Stimulated activated naive CD8-positive, alpha-beta T cell treated with anti-CD3 and anti-CD28 coated beads, Interleukin-15, amount 100 ng/mL, for 72 hours (primary cell): Measurements from ENCODE around the gene CHD1L.
"Not testable (repeated sequence)": the region's sequence is repeated elsewhere in the genome, so short reads cannot be mapped to it uniquely, and the experiment has no call there.

Experiments used
- ATAC-seq: fragments of 150-1000 bp; cut with Tn5 transposase; 2 replicates; pipeline ENCODE4 v1.10.0; 2021; ENCODE audit warnings: mild to moderate bottlenecking, moderate library complexity
- DNase-seq, 2 donors: peaks; one replicate each; pipeline ENCODE4 v3.0.0; 2021 to 2022
- H3K27ac Mint-ChIP-seq, 2 donors: one replicate each; pipeline ENCODE4 v1.8.0; 2022; ENCODE audit warnings: mild to moderate bottlenecking in 2 of 2, mixed read lengths in 2 of 2, moderate library complexity in 2 of 2
- H3K27me3 Mint-ChIP-seq: one replicate; pipeline ENCODE4 v1.8.0; 2022; ENCODE audit warnings: mixed read lengths
- H3K4me1 Mint-ChIP-seq: one replicate; pipeline ENCODE4 v1.8.0; 2022; ENCODE audit warnings: mild to moderate bottlenecking, mixed read lengths
- H3K4me3 Mint-ChIP-seq, 2 donors: one replicate each; pipeline ENCODE4 v1.8.0; 2022; ENCODE audit warnings: mild to moderate bottlenecking in 2 of 2, mixed read lengths in 2 of 2, moderate library complexity in 1 of 2
- H3K9me3 Mint-ChIP-seq, 2 donors: one replicate each; pipeline ENCODE4 v1.8.0; 2022; ENCODE audit warnings: mixed read lengths in 2 of 2

Gene CHD1L

DNA sequence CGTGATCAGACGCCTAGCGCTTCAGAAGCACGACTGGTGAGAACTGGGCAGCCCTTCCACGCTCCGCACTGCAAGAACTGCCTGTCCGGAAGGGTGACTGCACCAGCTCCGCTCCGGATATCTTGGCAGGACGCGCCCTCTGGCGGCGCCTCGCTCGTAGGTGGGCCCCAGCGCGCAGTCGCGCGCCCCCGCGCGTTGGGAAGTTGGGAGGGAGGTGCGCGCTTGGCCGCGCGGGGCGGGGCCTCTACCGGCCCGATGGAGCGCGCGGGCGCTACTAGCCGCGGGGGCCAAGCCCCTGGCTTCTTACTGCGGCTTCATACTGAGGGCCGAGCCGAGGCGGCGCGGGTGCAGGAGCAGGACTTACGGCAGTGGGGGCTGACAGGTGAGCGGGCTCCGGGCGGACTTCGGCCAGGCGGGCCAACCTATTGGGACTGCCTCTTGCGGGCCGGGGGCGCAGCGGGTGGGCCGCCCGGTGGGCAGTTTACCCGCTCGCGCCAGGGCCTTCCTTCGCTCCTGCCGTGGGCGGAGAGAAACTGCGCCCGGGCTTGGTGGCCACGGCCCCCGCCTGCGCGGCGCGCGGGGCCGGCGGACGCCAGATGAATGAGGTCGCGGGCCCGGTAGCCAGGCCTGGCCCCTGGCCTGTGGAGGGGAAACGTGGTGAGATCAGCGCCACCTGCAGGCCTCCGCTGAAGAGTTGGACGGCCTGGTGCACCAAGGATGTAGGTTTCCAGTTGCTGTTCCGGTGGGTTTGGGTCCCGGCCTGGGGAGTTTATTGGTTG lies at the start of gene CHD1L:
Gene CHD1L (plus strand): TSS at position 236 of the 779 bp plus-strand sequence. CDS start 20 bp downstream, at position 256.
- no peaks in the 10 kb centered on the region for H3K9me3 Mint-ChIP-seq
- H3K4me3 Mint-ChIP-seq = peak within 1 kb of the TSS; percentile 88 to 93
- DNase-seq (peak; percentile 96), ATAC-seq (peak; percentile 92)
- H3K27me3 Mint-ChIP-seq = peaks cover 14% of the 10 kb centered on the region
- H3K4me1 Mint-ChIP-seq = peaks cover 43% of the 10 kb centered on the region
- H3K27ac Mint-ChIP-seq = peak within 1 kb of the TSS; percentile 79 to 91

DNA sequence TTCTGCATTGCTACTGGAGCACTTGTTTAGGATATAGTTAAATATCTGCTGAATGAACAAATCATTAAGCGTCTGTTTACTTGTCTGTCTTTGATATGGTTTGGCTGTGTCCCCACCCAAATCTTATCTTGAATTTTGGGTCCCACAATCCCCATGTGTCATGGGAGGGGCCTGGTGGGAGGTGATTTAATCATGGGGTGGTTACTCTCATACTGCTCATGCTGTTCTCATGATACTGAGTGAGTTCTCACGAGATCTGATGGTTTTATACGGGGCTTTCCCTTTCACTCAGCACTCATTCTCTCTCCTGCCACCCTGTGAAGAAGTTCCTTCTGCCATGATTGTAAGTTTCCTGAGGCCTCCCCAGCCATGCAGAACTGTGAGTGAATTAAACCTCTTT lies 45.2 kb upstream of the CHD1L start:
- H3K27ac Mint-ChIP-seq = peak overlapping the region in 1 of 2 donors; percentile 74
- H3K4me1 Mint-ChIP-seq, H3K4me3 Mint-ChIP-seq, H3K9me3 Mint-ChIP-seq, H3K27me3 Mint-ChIP-seq, DNase-seq, ATAC-seq: not testable (repeated sequence)

DNA sequence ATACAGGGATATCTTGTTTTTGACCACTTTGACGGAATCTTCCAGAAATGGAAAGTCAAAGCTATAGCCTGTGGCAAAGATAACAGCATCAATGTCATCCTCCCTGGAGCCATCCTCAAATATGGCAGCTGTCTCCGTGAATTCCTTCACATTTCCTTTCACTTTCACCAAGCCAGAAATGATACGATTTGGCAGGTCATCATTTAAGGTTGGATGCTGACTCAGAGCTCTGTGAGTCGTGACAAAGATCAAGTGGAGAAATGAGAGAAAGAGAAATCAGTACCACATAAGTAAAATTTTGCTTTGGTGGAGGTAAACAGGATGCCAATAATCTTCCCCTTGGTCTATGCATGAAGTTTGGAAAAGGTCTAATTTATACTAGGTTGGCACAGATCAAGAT lies 41.2 kb upstream of the CHD1L start:
- ATAC-seq = no peak

DNA sequence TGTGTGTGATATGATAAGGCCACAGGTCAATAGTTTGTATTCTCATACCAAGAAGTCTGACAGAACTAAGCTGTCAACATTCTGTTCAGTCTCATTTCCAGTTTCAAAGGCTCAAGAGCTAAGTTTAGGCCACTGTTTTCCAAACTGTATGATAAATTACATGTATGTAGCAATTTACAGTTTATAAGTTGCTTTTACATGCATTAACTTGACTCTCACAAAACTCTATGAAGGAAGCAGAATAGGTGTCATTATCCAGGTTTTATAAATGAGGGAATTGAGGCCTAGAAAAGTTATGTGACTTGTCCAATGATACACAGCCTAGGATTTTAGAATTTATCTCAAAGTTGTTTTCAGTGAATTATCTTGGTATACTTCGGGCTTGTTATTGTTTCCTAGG lies 40.7 kb upstream of the CHD1L start:
- no peak for ATAC-seq
- Mint-ChIP-seq H3K4me3 (no peak overlapping the region), H3K4me1 (no peaks in the 10 kb centered on the region), H3K9me3 (peaks cover 0 to 4% of the 10 kb centered on the region in 2 donors), H3K27ac (no peak overlapping the region), H3K27me3 (no peaks in the 10 kb centered on the region)
- DNase-seq = no peak

More for the DNA sequence above, 41.2 kb upstream of the CHD1L start:
- no peaks in the 10 kb centered on the region for H3K4me1 Mint-ChIP-seq
- H3K4me3 Mint-ChIP-seq = no peak overlapping the region
- DNase-seq = no peak
- H3K9me3 Mint-ChIP-seq = peaks cover 0 to 6% of the 10 kb centered on the region in 2 donors
- no peak overlapping the region for H3K27ac Mint-ChIP-seq
- no peaks in the 10 kb centered on the region for H3K27me3 Mint-ChIP-seq

DNA sequence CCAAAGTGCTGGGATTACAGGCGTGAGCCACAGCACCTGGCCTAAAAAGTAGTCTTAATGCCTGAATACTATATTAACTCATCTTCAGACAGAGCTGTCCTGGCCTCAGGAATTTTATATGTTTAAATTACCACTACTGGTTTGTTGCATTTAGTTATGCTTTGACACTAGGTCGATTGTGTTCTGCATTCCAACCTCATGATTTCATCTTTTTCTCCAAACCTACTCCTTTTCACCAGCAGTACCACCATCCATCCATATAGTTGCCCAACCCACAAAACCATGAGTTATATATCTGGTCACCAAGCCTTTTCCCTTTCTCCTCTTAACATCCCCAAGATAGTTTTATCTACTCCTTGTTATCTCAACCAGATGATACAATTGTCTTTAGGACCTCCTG lies 39.9 kb upstream of the CHD1L start:
- Mint-ChIP-seq H3K27me3 (no peaks in the 10 kb centered on the region), H3K4me3 (no peak overlapping the region), H3K9me3 (no peaks in the 10 kb centered on the region), H3K27ac (peak overlapping the region in 1 of 2 donors; percentile 59), H3K4me1 (no peaks in the 10 kb centered on the region)
- DNase-seq = no peak
- ATAC-seq = no peak

DNA sequence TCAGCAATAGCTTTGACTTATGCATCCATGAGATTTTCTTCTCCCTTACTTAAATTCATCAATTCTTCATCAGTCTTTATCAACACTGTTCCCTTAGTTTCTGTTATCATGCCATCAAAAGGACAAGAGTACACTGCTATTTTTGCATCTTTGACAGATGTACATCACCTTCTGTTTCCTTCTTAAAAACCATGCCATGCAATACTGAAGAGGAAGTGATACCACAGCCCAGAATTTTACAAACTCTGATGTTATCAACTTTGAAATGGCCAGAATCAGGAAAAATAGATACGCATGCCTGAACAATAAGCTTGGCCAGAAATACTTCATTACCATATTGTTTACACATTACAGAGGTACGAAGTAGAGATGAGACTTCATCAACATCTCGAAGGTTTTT lies 38.4 kb upstream of the CHD1L start:
- Mint-ChIP-seq H3K4me3 (no peak overlapping the region), H3K4me1 (no peaks in the 10 kb centered on the region), H3K9me3 (no peaks in the 10 kb centered on the region), H3K27me3 (no peaks in the 10 kb centered on the region), H3K27ac (no peak overlapping the region)
- DNase-seq = no peak
- no peak for ATAC-seq

DNA sequence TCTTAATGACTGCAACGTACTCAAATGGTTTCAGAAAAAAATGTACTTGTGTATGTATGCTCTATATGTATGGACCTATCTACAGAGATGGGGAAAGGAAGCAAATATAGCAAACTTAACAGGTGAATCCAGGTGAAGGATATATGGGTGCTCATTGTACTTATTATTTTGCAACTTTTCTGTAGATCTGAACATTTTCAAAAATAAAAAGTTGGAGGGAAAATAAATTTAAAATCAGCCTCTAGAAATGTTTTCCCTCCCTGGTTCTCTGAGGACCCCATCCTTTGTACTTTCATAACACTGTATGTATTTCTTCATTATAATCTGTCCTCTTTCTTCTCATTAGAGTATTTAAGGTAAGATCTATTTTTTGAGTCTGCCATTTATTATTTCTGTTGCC lies 35.3 kb upstream of the CHD1L start:
- no peaks in the 10 kb centered on the region for H3K9me3 Mint-ChIP-seq

DNA sequence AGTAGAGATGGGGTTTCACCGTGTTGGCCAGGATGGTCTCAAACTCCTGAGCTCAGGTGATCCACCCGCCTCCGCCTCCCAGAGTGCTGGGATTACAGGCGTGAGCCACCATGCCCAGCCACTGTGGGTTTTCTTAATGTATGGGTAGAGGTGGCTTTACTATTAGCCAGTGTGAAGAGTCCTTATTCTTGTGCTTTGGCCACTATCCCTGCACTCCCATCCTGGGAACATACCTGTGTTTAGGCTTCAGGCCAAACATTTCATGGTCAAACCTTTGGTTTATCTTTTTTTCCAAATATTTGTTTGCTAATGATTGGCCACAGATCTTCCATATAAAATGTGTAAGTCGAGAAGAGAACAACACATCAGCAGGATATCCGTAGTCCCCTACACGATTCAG lies 33.9 kb upstream of the CHD1L start:
- Mint-ChIP-seq H3K27ac (no peak overlapping the region), H3K9me3 (no peaks in the 10 kb centered on the region), H3K4me1 (no peaks in the 10 kb centered on the region), H3K4me3 (no peak overlapping the region), H3K27me3 (no peaks in the 10 kb centered on the region)
- no peak for ATAC-seq
- no peak for DNase-seq

More for the DNA sequence above, 35.3 kb upstream of the CHD1L start:
- H3K27me3 Mint-ChIP-seq = no peaks in the 10 kb centered on the region
- H3K4me3 Mint-ChIP-seq = no peak overlapping the region
- DNase-seq (no peak), ATAC-seq (no peak)
- H3K27ac Mint-ChIP-seq = no peak overlapping the region
- H3K4me1 Mint-ChIP-seq = no peaks in the 10 kb centered on the region

DNA sequence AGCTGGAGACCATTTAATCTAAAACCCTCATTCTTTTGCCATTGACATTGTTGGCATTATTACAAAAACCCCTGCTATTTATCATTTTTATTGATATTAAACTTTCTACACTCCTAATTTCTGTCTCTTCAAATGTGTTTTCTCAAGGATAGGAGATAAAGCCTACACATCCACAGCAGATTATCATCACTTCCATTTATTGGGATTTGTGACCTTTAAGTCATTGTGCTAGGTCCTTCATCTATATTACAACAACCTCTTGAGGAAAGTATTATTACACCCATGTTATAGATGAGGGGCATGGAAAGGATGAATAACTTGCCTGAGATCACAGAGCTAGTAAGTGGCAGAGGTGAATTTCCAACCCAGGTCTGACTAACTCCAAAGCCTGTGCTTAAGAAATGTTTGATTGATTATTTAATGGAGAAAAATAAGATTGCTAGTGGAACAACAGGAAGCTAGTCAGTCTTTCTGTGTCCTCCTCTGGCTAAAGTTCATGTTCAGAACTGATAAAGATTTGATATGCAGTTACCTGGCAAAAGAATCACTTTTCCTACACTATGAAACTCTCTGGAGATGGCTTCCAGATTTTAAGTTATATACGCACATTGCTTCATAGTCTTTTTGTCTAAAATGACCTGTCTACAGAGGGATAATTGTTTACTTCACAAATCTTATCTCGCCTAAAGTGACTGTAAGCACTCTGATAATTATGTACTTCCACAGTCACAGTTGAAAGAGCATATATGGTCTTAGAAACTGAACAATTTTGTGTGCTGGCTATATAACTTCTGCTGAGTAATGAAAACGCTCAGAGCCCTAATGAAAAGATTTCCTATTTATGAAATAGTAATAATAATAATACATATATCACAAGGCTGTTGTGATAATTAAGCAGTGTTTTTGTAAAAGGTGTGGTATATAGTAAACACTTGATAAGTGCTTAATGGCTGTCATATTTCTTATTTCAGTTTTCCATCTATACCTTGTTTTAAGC lies 32.4 kb upstream of the CHD1L start:
- ATAC-seq (no peak), DNase-seq (no peak)
- Mint-ChIP-seq H3K4me3 (no peak overlapping the region), H3K27me3 (no peaks in the 10 kb centered on the region), H3K9me3 (no peaks in the 10 kb centered on the region), H3K4me1 (no peaks in the 10 kb centered on the region), H3K27ac (no peak overlapping the region)

DNA sequence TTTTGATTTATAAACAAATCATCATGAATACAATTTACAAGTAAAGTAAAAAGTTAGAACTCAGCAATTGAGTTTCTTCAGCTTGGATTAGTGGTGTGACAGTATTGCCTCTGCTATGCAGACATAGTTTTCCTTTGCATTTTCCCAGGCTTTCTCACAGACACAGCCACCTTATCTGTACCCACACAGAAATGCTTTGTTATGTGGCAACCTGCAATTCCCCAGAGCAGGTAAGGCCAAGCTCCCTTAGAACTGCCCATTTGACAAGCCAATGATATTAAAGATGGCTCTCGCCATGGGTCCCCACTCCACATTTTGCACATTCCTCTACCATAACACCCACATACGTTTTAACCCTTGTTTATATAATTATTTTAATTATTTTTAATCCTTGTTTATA lies 31.5 kb upstream of the CHD1L start:
- DNase-seq (no peak), ATAC-seq (no peak)
- H3K4me1 Mint-ChIP-seq = no peaks in the 10 kb centered on the region
- H3K4me3 Mint-ChIP-seq = no peak overlapping the region
- H3K27ac Mint-ChIP-seq = no peak overlapping the region
- H3K9me3 Mint-ChIP-seq = no peaks in the 10 kb centered on the region
- no peaks in the 10 kb centered on the region for H3K27me3 Mint-ChIP-seq

DNA sequence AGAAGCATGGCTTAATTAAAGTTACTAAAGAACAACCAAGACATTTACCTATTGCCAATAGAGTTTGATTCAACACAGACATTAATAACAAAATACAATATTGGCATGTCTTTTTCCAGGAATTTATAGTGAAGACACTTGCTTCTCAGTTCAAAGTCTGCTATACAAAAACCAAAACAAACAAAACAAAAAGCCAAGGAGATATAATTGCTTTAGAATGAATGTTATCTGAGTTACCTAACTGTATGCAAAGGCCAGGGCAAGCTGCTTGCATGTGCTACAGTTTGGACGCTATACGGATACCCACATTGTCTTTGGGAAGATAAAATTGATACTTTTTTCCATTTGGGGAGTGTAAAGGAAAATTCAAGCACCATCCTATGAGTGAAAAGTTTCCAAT lies 30.9 kb upstream of the CHD1L start:
- no peaks in the 10 kb centered on the region for H3K27me3 Mint-ChIP-seq
- H3K9me3 Mint-ChIP-seq = no peaks in the 10 kb centered on the region
- DNase-seq = no peak
- no peak overlapping the region for H3K27ac Mint-ChIP-seq
- ATAC-seq = no peak
- no peaks in the 10 kb centered on the region for H3K4me1 Mint-ChIP-seq
- H3K4me3 Mint-ChIP-seq = no peak overlapping the region

DNA sequence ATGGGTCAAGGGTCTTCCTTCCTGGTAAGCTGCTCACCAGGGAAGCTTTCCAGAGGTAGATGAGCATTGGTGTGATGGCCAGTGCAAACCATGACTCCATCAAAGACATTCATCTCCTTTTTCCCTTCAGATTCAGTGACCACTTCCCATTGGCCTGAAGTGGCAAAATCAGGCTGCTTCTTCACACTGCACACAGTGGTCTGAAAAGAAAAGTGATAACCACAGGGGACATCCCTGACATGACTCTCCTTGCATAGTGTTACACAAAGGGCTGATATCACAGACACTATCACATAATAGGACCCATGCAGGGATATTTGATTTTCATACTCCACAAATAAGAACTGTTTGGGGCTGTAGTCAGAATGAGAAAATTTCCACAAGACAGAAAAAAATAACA lies 29.2 kb upstream of the CHD1L start:
- Mint-ChIP-seq H3K4me1 (no peaks in the 10 kb centered on the region), H3K4me3 (no peak overlapping the region), H3K27me3 (no peaks in the 10 kb centered on the region), H3K9me3 (no peaks in the 10 kb centered on the region), H3K27ac (no peak overlapping the region)
- peak; percentile 81 for ATAC-seq
- DNase-seq = no peak

DNA sequence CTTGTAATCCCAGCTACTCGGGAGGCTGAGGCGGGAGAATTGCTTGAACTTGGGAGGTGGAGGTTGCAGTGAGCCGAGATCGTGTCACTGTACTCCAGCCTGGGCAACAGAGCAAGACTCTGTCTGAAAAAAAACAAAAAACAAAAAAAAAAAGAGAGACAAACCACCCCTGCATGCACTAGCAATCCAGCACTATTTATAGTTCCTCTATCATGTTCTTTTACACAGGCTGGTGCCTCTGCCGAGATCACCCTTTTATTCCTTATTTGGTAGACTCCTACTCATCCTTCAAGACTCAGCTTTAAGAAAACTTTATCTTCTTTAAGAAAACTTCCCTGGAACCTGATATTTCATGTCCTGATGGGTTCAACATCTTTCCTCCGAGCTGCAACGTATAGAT lies 28.2 kb upstream of the CHD1L start:
- Mint-ChIP-seq H3K4me1 (no peaks in the 10 kb centered on the region), H3K27me3 (no peaks in the 10 kb centered on the region), H3K27ac (no peak overlapping the region), H3K4me3 (no peak overlapping the region), H3K9me3 (no peaks in the 10 kb centered on the region)
- ATAC-seq = no peak
- no peak for DNase-seq

DNA sequence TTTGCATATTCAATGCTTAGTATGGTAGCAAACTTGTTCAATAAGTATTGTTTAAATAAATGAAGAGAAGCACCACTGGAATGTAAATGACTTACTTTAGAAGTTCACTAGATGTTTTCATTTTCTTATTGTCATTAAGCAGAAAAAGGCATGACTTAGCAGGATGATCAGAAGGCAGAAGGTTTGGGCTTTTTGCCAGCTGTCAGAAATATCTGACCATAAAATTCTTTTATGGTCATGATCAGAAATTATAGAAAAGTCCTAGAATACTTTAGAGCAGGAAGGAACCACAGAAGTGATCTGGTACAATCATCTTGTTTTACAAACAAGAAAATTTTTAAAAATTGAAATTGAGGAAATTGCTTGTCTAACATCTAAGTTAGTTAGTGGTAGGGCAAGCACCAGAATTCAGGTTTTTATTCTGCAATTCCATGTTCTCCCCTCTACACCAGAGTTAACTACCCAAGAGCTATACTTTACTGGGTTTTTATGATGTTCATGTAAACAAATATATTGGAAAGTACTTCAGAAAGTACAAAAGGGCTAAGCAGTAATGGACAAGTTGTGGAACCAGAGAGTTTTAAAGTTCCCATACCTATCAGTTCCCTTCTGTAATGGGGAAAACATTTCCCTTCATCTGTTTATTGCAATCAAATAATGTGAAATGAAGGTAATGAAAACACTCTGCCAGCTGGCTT lies 27.5 kb upstream of the CHD1L start:
- Mint-ChIP-seq H3K4me3 (no peak overlapping the region), H3K27me3 (no peaks in the 10 kb centered on the region), H3K9me3 (no peaks in the 10 kb centered on the region), H3K27ac (no peak overlapping the region), H3K4me1 (no peaks in the 10 kb centered on the region)
- DNase-seq (no peak), ATAC-seq (no peak)

DNA sequence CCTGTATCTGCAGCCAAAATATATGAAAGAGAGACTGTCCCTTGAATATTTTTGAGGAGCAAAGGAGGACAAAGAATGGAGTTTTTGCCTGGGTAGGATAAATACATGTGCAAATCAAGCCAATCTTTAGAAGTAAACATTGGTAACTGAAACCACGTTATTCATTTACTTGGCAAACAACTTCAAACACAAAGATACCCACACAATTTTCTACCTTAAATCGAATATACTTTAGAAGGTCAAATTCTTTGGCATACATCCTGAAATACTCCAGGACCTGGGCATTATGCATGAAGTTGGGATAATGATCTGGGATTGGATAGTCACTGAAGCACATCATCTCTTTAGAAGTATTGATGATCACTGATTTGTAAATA lies 27.0 kb upstream of the CHD1L start:
- no peaks in the 10 kb centered on the region for H3K9me3 Mint-ChIP-seq
- no peaks in the 10 kb centered on the region for H3K4me1 Mint-ChIP-seq
- ATAC-seq (no peak), DNase-seq (no peak)
- H3K27me3 Mint-ChIP-seq = no peaks in the 10 kb centered on the region
- no peak overlapping the region for H3K4me3 Mint-ChIP-seq
- no peak overlapping the region for H3K27ac Mint-ChIP-seq

DNA sequence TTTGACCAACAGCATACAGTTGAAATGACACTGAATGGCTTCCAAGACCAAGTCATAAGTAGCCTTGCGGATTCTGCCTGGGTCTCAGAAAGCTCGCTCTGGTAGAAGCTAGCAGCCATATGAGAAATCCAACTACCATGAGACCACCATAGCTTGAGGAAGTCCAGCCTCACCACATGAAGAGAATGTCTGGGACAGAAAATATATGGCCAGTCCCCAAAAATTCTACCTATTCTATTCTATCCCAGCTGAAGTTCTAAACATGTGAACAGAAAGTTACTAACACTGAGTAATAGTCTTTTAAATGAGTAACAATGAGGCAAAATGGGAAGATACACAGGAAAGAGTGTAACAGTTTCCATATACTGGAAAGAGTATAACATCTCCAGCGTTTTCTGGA lies 26.4 kb upstream of the CHD1L start:
- no peak for ATAC-seq
- H3K27me3 Mint-ChIP-seq = no peaks in the 10 kb centered on the region

More for the DNA sequence above, 26.4 kb upstream of the CHD1L start:
- H3K4me3 Mint-ChIP-seq = no peak overlapping the region
- H3K9me3 Mint-ChIP-seq = no peaks in the 10 kb centered on the region
- no peak overlapping the region for H3K27ac Mint-ChIP-seq
- no peaks in the 10 kb centered on the region for H3K4me1 Mint-ChIP-seq
- DNase-seq = no peak
